Astrocyte of the cerebellum (primary cell): ENCODE results near the gene ZNF626.
A peak's percentile ranks its signal among the peaks of the same experiment; 100 is the strongest.
"Not testable (repeated sequence)": the region's sequence is repeated elsewhere in the genome, so short reads cannot be mapped to it uniquely, and the experiment has no call there.

Source experiments
- DNase-seq: peaks from one replicate; pipeline ENCODE4 v3.0.0-alpha.2; 2011; ENCODE audit warnings: low read depth
- H3K4me3 ChIP-seq: 2 replicates; pipeline ENCODE4 v1.5.1; 2011; ENCODE audit warnings: mild to moderate bottlenecking, low read depth, low read length, moderate library complexity
- CTCF ChIP-seq: IDR thresholded peaks from 2 replicates; pipeline ENCODE4 v1.5.1; 2012; ENCODE audit warnings: low read length, low read depth, moderate library complexity, mild to moderate bottlenecking; ENCODE audit errors: missing control alignments
- in situ Hi-C: cut with HindIII; loops from 2 replicates; pipeline ENCODE4 v1.10.0; 2017; ENCODE audit warnings: low sequenced_read_pairs

The ZNF626 gene

GRCh38 chr19:20661150-20661819 is at the start of gene ZNF626:
TSS of gene ZNF626 (minus strand) at chr19:20661571. CDS start at chr19:20661446, 125 bp downstream.
- peak; percentile 92 for DNase-seq
- in situ Hi-C loops: no loop called here
- H3K4me3 ChIP-seq: peak within 1 kb of the TSS; percentile 63
- TF ChIP-seq CTCF: no peak

- no peak for TF ChIP-seq CTCF
- no peak overlapping the region for H3K4me3 ChIP-seq
- in situ Hi-C loops: loop anchor here (5.0 kb wide), 1 partner anchor 38 kb away; no protein-coding TSS in a partner anchor
- no peak for DNase-seq
These were observed 7.9 kb upstream of the ZNF626 start for GRCh38 chr19:20669263-20669662.

GRCh38 chr19:20667281-20667680 is 5.9 kb upstream of the ZNF626 start:
- TF ChIP-seq CTCF: no peak
- DNase-seq: no peak
- no peak overlapping the region for H3K4me3 ChIP-seq
- in situ Hi-C loops: loop anchor here (5.0 kb wide), 1 partner anchor 40 kb away; no protein-coding TSS in a partner anchor

GRCh38 chr19:20664901-20665781 is 3.8 kb upstream of the ZNF626 start:
- TF ChIP-seq CTCF: no peak
- in situ Hi-C loops: loop anchor here (5.0 kb wide), 1 partner anchor 42 kb away; no protein-coding TSS in a partner anchor
- H3K4me3 ChIP-seq: no peak overlapping the region
- DNase-seq: no peak

- H3K4me3 ChIP-seq, DNase-seq, in situ Hi-C loops: not testable (repeated sequence)
These were observed 3.1 kb upstream of the ZNF626 start for GRCh38 chr19:20664475-20664874.

- in situ Hi-C loops: no loop called here
- no peak for DNase-seq
- no peak for TF ChIP-seq CTCF
- no peak overlapping the region for H3K4me3 ChIP-seq
These were observed 1.2 kb upstream of the ZNF626 start for GRCh38 chr19:20662421-20663105.
